CD14-positive monocyte (primary cell): ENCODE results near the gene C11orf91. TPM values are rescaled to one million over a fixed set of nuclear protein-coding genes. Genes with fewer than 3 reads are reported as not detected.

Experiments used
- DNase-seq, 3 donors: peaks; one replicate each; pipeline ENCODE4 v3.0.0-alpha.2; 2011 to 2022
- H2AFZ ChIP-seq: 2 replicates; pipeline ENCODE4 v1.6.0; 2012; ENCODE audit warnings: mild to moderate bottlenecking, low read depth, low read length, inconsistent platforms; ENCODE audit not compliant: insufficient read depth, poor library complexity, severe bottlenecking
- H3K27ac ChIP-seq, 2 donors: 1 replicate in 1 of 2; 2 replicates in 1 of 2; pipeline ENCODE4 v1.5.1; 2012 to 2013; ENCODE audit warnings: low read length in 2 of 2, control low read depth in 1 of 2, inconsistent platforms in 1 of 2, low read depth in 1 of 2, mild to moderate bottlenecking in 1 of 2
- H3K27me3 ChIP-seq, 2 donors: one replicate each; pipeline versions ENCODE4 v1.6.0 to v1.6.1; 2011 to 2013; ENCODE audit warnings: low read length in 2 of 2; ENCODE audit not compliant: control insufficient read depth in 2 of 2, insufficient read depth in 2 of 2
- H3K36me3 ChIP-seq, 2 donors: replicated peaks in 1 of 2; 1 replicate in 1 of 2; 2 replicates in 1 of 2; pipeline versions ENCODE4 v1.5.1 to v1.6.1; 2012 to 2013; ENCODE audit warnings: low read length in 2 of 2, control low read depth in 1 of 2, inconsistent platforms in 1 of 2, mild to moderate bottlenecking in 1 of 2; ENCODE audit not compliant: insufficient read depth in 2 of 2, control insufficient read depth in 1 of 2
- H3K4me1 ChIP-seq, 2 donors: 1 replicate in 1 of 2; 2 replicates in 1 of 2; pipeline versions ENCODE4 v1.5.1 to v1.6.1; 2012 to 2013; ENCODE audit warnings: low read length in 2 of 2, control low read depth in 1 of 2, inconsistent platforms in 1 of 2, mild to moderate bottlenecking in 1 of 2, moderate library complexity in 1 of 2; ENCODE audit not compliant: insufficient read depth in 2 of 2, control insufficient read depth in 1 of 2
- H3K4me2 ChIP-seq: replicated peaks from 2 replicates; pipeline ENCODE3; 2012; ENCODE audit warnings: low read length, moderate library complexity, mild to moderate bottlenecking; ENCODE audit not compliant: poor library complexity, severe bottlenecking; ENCODE audit errors: extremely low read depth
- H3K4me3 ChIP-seq, 3 experiments: fragments of 200-600 bp in 1 of 3; sonication (generic) in 1 of 3; replicated peaks in 1 of 3; 1 replicate in 2 of 3; 2 replicates in 1 of 3; pipeline ENCODE4 v1.5.1; 2011 to 2013; ENCODE audit warnings: low read length in 3 of 3, mild to moderate bottlenecking in 3 of 3, control low read depth in 2 of 3, low read depth in 2 of 3, inconsistent platforms in 1 of 3, moderate library complexity in 1 of 3
- H3K79me2 ChIP-seq: 2 replicates; pipeline ENCODE4 v1.6.0; 2012; ENCODE audit warnings: mild to moderate bottlenecking, control low read depth, inconsistent platforms, low read length, moderate library complexity; ENCODE audit not compliant: insufficient read depth
- H3K9ac ChIP-seq: 2 replicates; pipeline ENCODE4 v1.6.0; 2017; ENCODE audit warnings: low read length, mild to moderate bottlenecking; ENCODE audit not compliant: insufficient read depth, poor library complexity, severe bottlenecking
- H3K9me3 ChIP-seq, 2 donors: replicated peaks in 1 of 2; 1 replicate in 1 of 2; 2 replicates in 1 of 2; pipeline versions ENCODE4 v1.5.1 to v1.6.1; 2012 to 2013; ENCODE audit warnings: low read length in 2 of 2, control low read depth in 1 of 2; ENCODE audit not compliant: control insufficient read depth in 1 of 2, insufficient read depth in 1 of 2
- H4K20me1 ChIP-seq: 2 replicates; pipeline ENCODE4 v1.6.0; 2012; ENCODE audit warnings: mild to moderate bottlenecking, low read length, control low read depth, moderate library complexity; ENCODE audit not compliant: insufficient read depth
- H3K27ac Mint-ChIP-seq, 7 donors: one replicate each; pipeline ENCODE4 v1.8.0; 2020; ENCODE audit warnings: mild to moderate bottlenecking in 7 of 7, mixed read lengths in 7 of 7, moderate library complexity in 6 of 7, inconsistent platforms in 2 of 7
- H3K27me3 Mint-ChIP-seq, 3 donors: one replicate each; pipeline ENCODE4 v1.8.0; 2021 to 2022; ENCODE audit warnings: low read depth in 3 of 3, mild to moderate bottlenecking in 3 of 3, mixed read lengths in 3 of 3, moderate library complexity in 3 of 3, inconsistent platforms in 1 of 3
- H3K36me3 Mint-ChIP-seq, 2 donors: one replicate each; pipeline ENCODE4 v1.8.0; 2020; ENCODE audit warnings: mixed read lengths in 2 of 2, inconsistent platforms in 1 of 2, mild to moderate bottlenecking in 1 of 2
- H3K4me1 Mint-ChIP-seq: one replicate; pipeline ENCODE4 v1.8.0; 2020; ENCODE audit warnings: mild to moderate bottlenecking, mixed read lengths
- H3K4me3 Mint-ChIP-seq, 2 donors: one replicate each; pipeline ENCODE4 v1.8.0; 2020; ENCODE audit warnings: mild to moderate bottlenecking in 2 of 2, mixed read lengths in 2 of 2, moderate library complexity in 1 of 2
- H3K9me3 Mint-ChIP-seq, 7 donors: one replicate each; pipeline ENCODE4 v1.8.0; 2020 to 2022; ENCODE audit warnings: mixed read lengths in 7 of 7, mild to moderate bottlenecking in 6 of 7, moderate library complexity in 6 of 7, inconsistent platforms in 2 of 7
- WGBS: methylation state at CpG from one replicate; pipeline ENCODE4 v1.1.5; 2013; ENCODE audit warnings: missing lambda C conversion rate; ENCODE audit not compliant: insufficient coverage; 5-methylcytosine and 5-hydroxymethylcytosine counted together
- intact Hi-C, 2 donors: fragments of 100-400 bp; cut with micrococcal nuclease; formaldehyde crosslinking; loops; one replicate each; pipeline versions ENCODE4 v1.15.0 to v1.15.1; 2023
- polyA plus RNA-seq, 3 donors: library from polyadenylated mRNA; depleted of rRNA in 1 of 3; unstranded in 2 of 3; stranded (reverse) in 1 of 3; fragments of 300-500 nt in 2 of 3; fragments of >200 nt in 1 of 3; fragmentation: Illumina TruSeq in 2 of 3; gene quantifications; 1 replicate in 2 of 3; 2 replicates in 1 of 3; pipeline ENCODE4 v1.2.3, GENCODE V29; 2012 to 2021
- TF ChIP-seq, protein P1 (sequence below): fragments of 200-600 bp; IDR thresholded peaks from one replicate; pipeline ENCODE4 v1.8.0; 2022; ENCODE audit warnings: antibody characterized with exemption, mild to moderate bottlenecking

C11orf91 gene
- polyA plus RNA-seq, 3 donors: not detected

DNA sequence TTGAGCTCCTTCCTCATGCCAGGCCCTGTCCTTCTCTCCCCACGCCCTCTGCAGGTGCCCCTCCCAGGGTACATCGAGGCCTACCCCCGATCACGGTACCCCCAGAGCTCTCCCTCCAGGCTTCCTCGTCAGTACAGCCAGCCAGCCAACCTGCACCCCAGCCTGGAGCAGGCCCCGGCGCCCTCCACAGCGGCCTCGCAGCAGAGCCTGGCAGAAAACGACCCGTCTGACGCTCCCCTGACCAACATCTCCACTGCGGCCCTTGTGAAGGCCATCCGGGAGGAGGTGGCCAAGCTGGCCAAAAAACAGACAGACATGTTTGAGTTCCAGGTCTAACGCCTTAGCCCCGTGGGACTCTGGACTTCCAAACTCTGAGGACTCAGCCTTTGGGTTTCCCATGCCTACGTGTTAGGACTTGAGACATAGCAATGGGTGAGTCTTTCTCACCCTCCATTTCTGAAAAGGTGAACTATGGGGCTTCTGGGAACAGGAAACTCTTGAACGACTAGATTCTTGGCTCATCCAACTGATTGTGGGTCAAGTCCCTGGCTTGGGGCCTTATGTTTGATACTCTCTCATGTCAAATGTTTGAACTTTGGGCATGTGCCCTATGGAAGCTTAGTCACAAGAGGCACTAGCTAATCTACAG, 32.7 kb downstream of the C11orf91 start:
- no peaks in the 10 kb centered on the region for H3K79me2 ChIP-seq
- no peaks in the 10 kb centered on the region for H4K20me1 ChIP-seq
- H2AFZ ChIP-seq: no peak overlapping the region
- Mint-ChIP-seq H3K27me3 (peaks cover 3 to 11% (median 9%) of the 10 kb centered on the region in 3 donors), H3K27ac (no peak overlapping the region), H3K4me3 (no peak overlapping the region), H3K36me3 (no peaks in the 10 kb centered on the region), H3K9me3 (peaks cover 0 to 3% (median 0%) of the 10 kb centered on the region in 7 donors), H3K4me1 (no peaks in the 10 kb centered on the region)
- H3K9ac ChIP-seq: no peak overlapping the region
- TF ChIP-seq, protein P1, sequence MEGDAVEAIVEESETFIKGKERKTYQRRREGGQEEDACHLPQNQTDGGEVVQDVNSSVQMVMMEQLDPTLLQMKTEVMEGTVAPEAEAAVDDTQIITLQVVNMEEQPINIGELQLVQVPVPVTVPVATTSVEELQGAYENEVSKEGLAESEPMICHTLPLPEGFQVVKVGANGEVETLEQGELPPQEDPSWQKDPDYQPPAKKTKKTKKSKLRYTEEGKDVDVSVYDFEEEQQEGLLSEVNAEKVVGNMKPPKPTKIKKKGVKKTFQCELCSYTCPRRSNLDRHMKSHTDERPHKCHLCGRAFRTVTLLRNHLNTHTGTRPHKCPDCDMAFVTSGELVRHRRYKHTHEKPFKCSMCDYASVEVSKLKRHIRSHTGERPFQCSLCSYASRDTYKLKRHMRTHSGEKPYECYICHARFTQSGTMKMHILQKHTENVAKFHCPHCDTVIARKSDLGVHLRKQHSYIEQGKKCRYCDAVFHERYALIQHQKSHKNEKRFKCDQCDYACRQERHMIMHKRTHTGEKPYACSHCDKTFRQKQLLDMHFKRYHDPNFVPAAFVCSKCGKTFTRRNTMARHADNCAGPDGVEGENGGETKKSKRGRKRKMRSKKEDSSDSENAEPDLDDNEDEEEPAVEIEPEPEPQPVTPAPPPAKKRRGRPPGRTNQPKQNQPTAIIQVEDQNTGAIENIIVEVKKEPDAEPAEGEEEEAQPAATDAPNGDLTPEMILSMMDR: no peak
- 96% methylated on average over 17 of the region's 18 CpGs for WGBS
- no peaks in the 10 kb centered on the region for H3K4me1 ChIP-seq
- H3K9me3 ChIP-seq: no peaks in the 10 kb centered on the region
- no peaks in the 10 kb centered on the region for H3K36me3 ChIP-seq
- H3K27ac ChIP-seq: no peak overlapping the region
- intact Hi-C loops: no loop called here
- no peak for DNase-seq
- H3K4me2 ChIP-seq: no peak overlapping the region
- H3K27me3 ChIP-seq: no peaks in the 10 kb centered on the region
- H3K4me3 ChIP-seq: no peak overlapping the region

DNA sequence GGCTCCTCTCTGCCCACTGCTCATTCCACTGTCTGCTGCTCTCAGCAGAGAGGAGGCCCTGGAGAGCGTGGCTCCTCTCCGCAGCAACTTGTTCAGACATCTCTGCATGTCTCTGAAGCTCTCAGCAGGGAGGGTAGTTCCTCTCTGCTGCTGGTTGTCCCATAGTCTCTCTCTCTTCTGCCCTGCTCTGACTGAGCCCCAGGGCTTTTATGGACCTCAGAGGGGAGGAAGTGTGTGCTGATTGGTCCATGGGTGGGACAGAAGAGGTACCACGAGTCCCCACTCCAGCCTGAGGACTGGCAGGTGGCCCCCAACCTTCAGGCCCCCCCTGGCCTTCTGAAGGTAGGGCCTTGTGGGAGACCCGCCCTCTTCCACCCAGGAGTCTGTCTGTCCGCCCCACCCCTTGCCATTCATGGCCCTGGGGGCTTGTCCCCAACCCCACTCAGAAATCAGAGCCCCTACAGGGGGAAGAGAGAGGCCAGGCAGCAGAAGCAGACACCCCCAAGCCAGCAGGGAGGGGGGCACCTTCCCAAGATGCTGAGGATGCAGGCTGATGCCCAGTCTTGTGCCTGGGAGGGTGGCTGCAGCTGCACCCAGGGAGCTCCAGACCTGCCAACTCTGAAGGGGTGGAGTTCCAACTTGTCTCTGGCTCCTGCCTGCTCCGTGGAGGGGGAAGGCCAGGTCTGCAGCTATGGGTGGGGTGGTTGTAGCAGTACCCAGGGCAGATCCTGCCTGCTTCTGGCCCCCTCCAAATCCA, 35.1 kb downstream of the C11orf91 start:
- Histone ChIP-seq H3K79me2 (no peaks in the 10 kb centered on the region), H3K4me1 (no peaks in the 10 kb centered on the region), H3K9ac (no peak overlapping the region), H4K20me1 (no peaks in the 10 kb centered on the region), H3K27ac (no peak overlapping the region), H3K27me3 (no peaks in the 10 kb centered on the region), H3K36me3 (no peaks in the 10 kb centered on the region), H3K9me3 (no peaks in the 10 kb centered on the region), H2AFZ (no peak overlapping the region), H3K4me3 (no peak overlapping the region), H3K4me2 (no peak overlapping the region)
- 87% methylated on average over 6 of the region's 6 CpGs for WGBS
- no peaks in the 10 kb centered on the region for H3K9me3 Mint-ChIP-seq
- DNase-seq: no peak
- TF ChIP-seq, protein P1: no peak
- H3K27ac Mint-ChIP-seq: peak overlapping the region in 1 of 7 donors; percentile 8
- H3K27me3 Mint-ChIP-seq: peaks cover 2 to 9% (median 5%) of the 10 kb centered on the region in 3 donors
- H3K4me1 Mint-ChIP-seq: no peaks in the 10 kb centered on the region
- no peak overlapping the region for H3K4me3 Mint-ChIP-seq
- H3K36me3 Mint-ChIP-seq: no peaks in the 10 kb centered on the region
- intact Hi-C loops: no loop called here
